NCI-H1930 (cell line): ENCODE measurements around the gene CCR5AS.
"Not testable (repeated sequence)": the region's sequence is repeated elsewhere in the genome, so short reads cannot be mapped to it uniquely, and the experiment has no call there.

Source experiments
- DNase-seq, 2 experiments: peaks; one replicate each; lab custom pipeline; 2025; lab: John Stamatoyannopoulos, UW

Gene CCR5AS

DNA sequence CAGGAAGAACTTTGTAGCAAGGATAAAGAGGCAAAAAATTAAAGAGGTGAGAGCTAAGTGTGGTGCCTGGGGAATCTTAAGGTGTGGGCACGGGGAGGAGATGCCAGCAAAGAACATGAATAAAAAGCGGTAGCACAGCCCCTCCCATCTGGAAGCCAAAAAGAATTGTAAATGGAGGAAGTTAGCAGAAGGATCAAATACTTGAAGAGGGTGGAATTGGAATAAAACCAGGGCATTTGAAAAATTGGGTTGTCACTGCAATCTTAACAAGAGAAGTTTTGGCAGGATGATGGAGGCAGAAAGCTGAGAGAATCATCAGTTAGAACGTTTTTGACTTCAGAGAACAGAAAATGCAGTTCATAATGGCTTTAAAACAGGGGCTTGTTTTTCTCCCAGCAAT, 50.6 kb downstream of the CCR5AS start:
- DNase-seq, result no peak

DNA sequence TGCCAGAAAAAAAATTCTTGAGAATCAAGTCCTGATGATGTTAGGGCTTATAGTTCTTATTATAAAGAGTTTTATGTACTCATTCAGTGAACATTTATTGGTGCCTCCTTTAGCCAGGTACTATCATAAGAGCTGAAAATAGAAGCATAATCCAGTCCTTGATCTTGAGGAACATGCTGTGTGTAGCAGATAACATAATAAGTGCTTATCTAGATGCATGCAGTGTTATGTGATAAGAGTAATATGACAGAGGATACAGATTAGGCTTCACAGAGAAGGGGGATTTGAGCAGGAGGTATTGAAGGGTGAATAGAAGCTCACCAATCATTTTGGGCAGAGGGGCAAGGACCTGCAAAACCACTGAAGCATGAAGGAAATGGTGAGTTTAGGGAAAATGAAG, 51.9 kb downstream of the CCR5AS start:
- no peak for DNase-seq

DNA sequence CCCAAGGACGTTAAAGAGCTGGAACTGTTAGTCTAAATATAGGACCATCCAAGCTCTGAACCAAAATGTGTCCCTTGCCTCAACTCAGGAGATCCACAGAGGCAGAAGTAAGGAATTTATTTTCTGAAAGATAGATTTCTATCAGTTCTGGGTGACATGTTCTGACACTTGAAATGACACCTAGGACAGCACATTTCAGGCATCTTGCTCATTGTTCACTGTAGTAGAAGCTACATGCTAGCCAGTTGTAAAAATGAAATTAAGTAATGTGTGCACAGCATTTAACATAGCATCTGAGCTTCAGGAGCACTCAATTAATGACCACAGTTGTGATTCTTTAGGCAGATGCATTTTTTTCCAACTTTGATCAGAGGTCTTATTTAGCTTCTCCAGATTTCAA, 52.4 kb downstream of the CCR5AS start:
- DNase-seq, result no peak

DNA sequence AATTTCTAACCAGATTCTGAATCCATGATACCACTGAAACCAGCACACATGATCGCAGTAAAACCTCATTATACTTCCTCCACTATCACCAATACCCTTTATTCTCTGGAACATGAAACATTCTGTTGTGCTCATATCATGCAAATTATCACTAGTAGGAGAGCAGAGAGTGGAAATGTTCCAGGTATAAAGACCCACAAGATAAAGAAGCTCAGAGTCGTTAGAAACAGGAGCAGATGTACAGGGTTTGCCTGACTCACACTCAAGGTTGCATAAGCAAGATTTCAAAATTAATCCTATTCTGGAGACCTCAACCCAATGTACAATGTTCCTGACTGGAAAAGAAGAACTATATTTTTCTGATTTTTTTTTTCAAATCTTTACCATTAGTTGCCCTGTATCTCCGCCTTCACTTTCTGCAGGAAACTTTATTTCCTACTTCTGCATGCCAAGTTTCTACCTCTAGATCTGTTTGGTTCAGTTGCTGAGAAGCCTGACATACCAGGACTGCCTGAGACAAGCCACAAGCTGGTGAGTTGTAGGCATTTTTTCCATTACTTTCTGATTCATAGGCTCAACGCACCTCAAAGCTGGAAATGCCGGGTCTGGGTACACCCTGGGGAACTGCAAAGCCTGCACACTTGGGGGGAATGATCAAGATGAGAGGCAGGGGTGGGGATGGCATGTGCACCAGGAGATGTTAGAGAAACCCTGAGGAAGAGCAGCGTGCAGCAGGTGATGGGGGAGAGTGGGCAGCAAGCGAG, 53.0 kb downstream of the CCR5AS start, which contains the start of gene CCR2:
Gene CCR2 (plus strand): TSS at position 465 of the 764 bp plus-strand sequence. CDS start 3,417 bp downstream, outside the sequence.
- DNase-seq, result no peak

DNA sequence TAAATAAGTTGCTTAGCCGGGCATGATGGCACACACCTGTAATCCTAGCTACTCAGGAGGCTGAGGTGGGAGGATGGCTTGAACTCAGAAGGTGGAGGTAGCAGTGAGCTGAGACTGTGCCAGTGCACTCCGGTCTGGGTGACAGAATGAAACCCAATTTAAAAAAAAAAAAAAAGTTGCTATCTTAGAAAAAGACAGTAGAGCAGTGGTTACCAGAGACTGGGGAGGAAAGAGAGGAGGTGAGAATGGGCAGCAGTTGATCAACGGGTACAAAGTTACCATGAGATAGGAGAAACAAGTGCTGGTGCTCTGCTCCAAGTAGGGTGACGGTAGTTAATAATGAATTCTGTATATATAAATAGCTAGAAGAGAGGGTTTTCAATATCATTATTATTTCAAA, 53.8 kb downstream of the CCR5AS start:
- DNase-seq, result no peak

DNA sequence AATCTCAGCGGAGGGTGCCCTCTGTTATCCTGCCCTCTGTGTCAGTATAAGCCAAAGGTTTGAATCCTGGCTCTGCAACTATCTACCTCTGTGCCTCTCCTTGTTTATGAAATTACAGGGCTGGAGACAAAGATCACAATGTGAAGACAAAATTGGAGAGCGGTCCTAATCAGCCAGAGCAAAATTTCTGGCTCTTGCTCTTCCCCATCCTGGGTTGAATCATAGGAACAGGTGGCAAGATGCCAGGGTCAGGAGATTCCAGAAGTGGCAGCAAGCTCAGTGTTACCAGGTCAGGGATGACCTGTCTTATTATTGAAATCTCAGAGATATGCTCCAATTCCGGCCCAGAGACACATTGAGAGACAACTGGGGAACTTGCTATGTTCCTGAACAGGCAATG, 55.2 kb downstream of the CCR5AS start:
- no peak for DNase-seq

DNA sequence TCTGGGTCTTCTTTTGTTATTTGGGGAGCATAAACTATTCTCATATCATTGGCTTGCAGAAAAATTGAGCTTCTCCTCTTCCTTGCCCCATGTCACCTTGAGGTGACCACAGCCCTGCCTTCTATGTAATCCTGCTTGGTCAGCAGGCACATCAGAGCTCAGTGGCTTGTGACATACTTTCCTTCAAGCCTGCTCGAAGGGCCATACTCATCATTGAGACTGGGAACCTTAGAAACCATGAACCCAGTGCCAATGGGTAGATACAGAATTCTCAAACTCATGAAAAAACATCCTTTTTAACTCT, 56.7 kb downstream of the CCR5AS start:
- no peak for DNase-seq

DNA sequence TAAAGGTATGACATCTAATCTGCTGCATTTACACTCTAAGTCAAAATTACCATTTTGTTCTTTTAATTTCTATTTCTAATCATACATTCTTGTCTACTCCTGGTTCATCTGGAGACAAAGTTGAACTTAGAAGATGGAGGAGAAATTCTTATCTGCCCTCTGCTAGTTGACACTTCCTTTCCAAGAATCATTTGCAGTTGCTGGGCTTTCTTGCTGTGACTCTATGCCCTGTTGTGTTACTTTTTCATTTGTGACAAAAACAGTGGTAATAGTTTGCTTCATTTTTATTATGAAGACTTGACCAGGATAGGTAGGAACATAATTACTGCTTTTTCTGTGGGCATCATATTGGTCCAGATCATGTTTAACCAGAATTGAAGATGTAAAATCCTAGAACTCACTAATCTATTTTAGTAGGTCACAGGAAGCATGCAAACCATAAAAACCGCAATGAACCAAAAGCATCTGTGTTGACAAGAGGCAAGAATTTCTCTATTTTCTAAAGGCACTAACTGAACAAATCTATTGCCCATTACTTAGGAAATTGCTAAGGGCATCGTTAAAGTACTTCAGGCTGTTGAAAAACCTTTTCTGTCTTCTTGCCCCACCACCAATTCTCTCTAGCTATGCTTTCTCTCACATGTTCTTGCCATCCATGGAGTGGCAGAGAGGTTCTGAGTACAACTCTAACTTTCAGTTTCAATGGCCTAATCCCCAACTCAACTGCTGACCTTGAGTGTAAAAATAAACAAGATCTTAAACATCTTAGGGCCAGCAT, 57.2 kb downstream of the CCR5AS start:
- no peak for DNase-seq

DNA sequence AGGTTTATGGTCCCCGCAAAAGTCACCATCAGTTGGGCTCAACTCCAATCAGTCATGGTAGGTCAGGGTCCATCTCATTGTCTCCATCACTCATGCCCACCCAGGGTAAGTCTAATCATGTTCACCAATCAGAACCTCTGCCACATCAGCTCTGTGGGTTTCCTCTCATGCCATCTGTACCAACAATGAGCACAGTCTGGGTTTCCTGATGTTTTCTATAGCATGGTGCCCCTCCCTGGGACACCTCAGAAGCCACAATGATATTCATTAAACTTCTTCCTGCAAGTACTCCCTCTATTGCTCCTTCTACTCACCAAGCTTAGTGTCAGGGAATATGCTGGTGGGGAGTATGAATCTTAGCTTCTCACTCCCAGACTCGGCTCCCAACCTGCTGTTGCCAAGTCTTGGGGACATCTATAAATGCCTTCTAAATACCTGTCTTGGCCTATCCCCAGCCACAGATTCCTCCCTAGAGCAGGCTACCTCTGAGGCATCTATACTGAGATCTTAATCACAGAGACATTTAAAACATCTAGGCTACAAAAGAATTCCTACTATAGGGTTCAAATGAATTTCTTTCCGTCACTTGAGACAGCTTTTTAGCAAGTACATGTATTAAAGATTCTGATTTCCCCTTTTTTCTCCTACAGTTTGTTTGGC, 57.9 kb downstream of the CCR5AS start:
- DNase-seq, result no peak

DNA sequence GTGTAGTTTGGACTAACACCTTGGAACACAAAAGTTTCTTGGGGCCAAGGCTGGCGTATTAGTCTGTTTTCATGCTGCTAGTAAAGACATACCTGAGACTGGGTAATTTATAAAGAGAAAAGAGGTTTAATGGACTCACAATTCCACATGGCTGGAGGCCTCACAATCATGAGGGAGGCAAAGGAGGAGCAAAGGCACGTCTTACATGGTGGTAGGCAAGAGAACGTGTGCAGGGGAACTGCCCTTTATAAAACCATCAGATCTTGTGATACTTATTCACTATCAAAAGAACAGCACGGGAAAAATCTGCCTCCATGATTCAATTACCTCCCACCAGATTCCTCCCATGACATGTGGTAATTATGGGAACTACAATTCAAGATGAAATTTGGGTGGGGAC, 62.4 kb downstream of the CCR5AS start:
- no peak for DNase-seq

DNA sequence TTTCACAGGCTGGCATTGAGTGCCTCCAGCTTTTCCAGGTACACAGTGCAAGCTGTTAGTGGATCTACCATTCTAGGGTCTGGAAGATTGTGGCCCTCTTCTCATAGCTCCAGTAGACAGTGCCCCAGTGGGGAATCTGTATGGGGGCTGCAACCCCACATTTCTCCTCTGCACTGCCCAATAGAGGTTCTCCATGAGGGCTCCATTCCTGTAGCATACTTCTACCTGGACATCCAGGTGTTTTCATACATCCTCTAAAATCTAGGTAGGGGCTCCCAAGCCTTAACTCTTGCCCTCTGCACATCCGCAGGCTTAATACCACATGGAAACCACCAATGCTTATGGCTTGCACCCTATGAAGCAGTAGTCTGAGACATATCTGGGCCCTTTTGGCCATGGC, 68.0 kb downstream of the CCR5AS start:
- no peak for DNase-seq

DNA sequence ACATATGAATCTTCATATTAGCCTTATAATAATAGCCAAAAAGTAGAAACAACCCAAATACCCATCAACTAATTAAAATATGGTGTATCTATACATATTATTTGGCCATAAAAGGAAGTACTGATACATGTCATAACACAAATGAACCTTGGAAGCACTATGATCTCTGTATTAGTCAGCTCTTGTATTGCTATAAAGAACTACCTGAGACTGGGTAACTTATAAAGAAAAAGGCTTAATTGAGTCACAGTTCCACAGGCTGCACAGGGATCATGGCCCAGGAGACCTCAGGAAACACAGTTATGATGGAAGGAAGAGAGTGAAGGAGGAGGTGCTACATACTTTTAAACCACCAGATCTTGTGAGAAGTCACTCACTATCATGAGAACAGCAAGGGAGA, 69.0 kb downstream of the CCR5AS start:
- no peak for DNase-seq

DNA sequence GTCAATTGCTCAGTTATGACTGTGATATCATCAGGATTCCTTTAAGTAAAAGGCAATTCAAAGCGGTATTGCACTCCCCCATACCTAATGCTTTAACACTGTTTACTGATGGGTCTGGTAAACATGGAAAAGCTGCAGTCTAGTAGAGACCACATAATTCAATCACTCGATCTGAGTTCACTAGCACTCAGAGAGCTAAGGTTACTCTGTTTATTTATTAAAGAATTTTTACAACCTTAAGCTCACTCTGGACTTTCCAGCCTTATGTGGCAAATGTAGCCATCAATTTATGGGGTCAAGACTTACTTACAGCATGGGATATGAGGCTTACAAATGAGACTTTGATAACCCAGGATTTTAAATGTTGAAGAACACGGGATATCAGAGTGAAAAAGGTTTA, 71.3 kb downstream of the CCR5AS start:
- no peak for DNase-seq

DNA sequence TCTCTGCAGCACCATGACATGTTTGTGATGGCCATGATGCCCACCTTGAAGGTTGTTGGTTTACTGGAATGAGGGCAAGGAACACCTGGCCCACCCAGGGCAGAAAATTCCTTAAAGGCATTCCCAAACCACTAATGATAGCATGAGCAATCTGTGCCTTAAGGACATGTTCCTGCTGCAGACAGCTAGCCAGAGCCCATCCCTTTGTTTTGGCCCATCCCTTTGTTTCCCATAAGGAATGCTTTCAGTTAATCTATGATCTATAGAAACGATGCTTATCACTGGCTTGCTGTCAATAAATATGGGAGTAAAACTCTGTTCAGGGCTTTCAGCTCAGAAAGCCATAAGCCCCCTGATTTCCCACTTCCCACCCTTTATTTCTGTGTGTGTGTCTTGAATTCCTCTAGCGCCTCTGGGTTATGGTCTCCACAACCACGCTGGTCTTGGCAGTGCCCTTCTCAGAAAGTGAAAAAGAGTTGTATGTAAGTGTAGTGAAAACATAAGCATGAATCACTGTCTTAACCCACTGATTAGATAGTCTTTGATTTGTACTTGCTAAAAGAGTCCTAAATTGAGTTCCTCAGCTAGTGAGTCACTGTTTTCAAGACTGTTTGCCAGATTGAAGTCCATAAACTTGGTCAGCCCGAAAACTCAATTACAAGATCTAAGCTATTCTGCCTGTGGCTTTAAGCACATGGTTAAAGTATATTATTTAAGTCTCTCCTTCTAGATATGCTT, 72.0 kb downstream of the CCR5AS start:
- DNase-seq, result no peak

DNA sequence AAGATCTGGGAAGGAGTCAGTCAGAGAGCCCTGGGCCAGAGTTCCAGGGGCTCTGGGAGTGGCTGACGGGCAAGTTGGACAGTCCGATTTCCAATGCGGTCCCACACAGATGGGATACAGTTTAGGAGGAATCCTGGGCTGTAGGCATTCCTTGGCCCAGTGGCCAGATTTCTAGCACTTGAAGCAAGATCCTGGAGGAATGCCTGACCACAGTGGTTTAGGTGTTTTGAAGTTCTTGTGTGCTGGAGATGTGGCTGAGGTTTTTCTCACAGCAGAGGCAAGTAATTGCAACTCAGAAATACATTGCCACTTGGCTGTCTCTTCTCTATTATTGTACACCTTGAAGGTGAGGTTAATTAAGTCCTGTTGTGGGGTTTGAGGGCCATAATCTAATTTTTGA, 76.2 kb downstream of the CCR5AS start:
- not testable (repeated sequence) for DNase-seq

DNA sequence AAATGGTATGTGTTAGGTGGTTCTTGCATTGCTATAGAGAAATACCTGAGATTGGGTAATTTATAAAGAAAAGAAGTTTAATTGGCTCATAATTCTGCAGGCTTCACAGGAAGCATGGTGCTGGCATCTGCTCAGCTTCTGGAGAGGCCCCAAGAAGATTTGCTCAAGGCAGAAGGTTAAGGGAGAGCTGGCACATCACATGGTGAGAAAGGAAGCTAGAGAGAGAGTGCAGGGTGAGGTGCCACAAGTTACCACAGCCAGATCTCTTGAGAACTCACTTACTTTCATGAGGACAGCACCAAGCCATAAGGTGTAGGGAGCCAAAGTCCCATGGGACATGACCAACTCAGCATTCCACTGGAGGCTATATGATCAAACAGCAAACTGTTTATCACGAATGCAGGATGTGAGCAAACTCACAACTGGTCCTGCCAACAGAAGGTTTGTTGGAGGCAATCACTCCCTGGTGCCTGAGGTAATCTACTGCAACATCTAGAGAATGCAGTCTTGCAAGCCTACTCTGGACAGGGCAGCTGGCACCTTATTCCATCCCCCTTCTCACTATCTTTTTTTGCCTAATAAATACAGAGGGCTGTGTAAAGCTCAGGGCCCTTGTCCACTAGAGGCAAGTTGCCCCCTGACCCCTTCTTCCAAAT, 81.1 kb downstream of the CCR5AS start:
- DNase-seq, result no peak

DNA sequence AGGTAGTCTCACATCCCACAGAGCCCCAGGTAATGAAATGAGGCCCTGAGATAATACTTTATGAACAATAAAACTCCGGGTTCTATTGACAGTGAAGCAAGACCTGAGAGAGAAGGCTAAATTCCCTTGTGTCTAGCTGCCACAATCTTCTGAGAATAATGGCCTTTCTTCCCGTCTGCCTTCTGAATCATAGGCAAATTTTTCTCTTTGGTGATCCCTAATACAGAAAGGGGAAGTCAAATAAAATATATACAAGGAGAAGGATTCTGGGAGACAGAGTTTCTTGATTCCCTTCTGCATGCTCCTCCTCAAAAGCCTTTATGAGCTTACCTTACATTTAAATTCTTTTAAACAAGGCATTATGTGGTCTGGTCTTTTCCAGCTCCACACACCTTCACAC, 82.8 kb downstream of the CCR5AS start:
- no peak for DNase-seq

DNA sequence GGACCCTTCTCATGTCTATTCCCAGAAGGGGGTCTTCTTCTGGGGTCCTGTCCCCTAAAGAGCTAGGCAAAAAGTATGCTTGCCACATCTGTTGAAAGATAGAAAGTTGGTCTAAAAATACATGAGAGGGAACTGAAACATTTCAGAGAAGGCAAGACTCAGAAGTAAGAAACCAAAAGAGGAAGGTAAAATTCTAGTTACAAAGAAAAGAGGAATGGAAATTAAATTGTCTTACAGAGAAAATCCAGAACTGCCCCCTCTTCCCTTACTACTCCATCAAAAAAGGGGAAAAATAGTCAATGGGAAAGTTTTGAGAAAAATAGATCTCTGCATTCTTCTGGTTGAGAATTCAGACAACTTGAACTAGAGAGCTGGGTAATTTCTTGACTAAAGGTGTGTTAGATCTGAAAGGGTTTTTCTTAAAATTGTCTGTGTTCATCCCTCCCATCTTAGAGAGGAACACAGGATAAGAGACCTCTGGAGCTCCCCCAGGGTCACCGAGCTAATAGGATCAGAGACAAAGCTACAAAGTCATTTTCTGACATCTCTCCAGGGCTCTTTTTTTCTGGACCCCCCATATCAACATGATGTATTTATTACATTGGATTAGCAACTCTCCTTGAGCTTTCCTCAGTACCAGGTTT, 85.3 kb downstream of the CCR5AS start:
- no peak for DNase-seq

DNA sequence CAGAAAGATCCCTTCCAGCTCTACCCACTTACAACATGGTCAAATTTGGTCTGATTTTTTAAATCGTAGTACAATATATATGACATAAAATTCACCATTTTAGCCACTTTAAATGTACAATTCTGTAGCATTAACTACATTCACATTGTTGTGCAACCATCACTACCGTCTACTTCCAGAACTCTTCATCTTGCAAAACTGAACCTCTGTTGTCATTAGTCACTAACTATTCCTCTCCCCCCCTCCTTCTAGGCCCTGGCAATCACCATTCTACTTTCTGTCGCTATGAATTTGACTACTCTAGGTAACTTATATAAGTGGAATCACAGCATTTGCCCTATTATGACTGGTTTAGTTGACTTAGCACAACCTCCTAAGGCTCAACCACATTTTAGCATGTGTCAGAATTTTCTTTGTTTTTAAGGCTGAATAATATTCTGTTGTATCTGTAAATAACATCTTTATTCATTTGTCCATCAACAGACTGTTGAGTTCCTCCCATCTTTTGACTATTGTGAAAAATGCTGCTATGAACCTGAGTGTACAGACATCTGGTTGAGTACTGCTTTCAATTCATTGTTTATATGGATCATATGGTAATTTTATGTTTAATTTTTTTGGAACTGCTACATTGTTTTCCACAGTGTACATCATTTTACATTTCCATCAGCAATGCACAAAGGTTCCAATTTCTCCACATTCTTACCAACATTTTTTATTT, 88.5 kb downstream of the CCR5AS start:
- no peak for DNase-seq

DNA sequence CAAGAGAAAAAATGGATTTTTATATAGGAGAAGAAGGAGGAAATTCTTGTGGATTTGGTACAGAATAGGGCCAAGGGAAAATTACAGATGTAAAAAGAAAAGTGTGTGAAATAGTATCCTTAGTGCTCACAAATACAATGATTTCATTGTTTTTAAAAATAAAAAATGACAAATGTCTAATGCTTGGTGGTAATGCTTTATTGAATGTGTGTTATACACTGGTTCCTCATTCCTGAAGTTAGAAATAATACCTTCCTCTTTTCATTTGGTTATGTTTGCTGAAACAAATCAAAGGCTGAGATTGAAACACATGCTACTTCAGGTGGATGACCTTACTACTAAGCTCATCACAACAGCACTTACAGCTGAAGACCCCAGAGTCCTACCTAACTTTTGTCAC, 90.7 kb downstream of the CCR5AS start:
- no peak for DNase-seq

DNA sequence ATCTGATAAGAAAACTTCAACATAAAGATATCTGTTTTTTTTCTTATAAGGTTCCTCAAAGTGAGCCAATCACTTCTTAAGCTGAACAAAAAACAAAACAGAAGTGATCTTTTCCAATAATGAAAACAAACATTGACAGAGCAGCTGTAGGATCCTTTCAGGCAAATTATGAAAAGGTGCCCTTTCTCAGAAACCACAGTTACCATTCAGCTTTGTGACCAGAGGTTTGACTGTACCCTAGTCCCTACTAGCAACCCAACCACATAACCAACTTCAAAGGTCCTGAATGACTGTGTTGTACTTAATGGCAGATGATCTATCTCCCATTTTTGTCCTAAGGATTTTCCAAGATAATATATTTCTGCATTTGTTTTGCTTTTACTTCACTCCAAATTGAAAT, 92.3 kb downstream of the CCR5AS start:
- DNase-seq, result no peak
